Fibroblast of lung (primary cell): Measurements from ENCODE around the gene FKBP14. TPM values are rescaled to one million over a fixed set of nuclear protein-coding genes. Genes with fewer than 3 reads are reported as not detected.

ENCODE experiments used
- DNase-seq, 2 donors: peaks; one replicate each; pipeline versions ENCODE4 v3.0.0 to v3.0.0-alpha.2; 2010; ENCODE audit warnings: low read depth in 2 of 2
- H2AFZ ChIP-seq: 2 replicates; pipeline ENCODE4 v1.5.1; 2012; ENCODE audit warnings: low read length, control low read depth, inconsistent platforms
- H3K27ac ChIP-seq: 2 replicates; pipeline ENCODE4 v1.5.1; 2011; ENCODE audit warnings: low read length, control low read depth; ENCODE audit not compliant: insufficient read depth
- H3K27me3 ChIP-seq: 2 replicates; pipeline ENCODE4 v1.5.1; 2011; ENCODE audit warnings: mild to moderate bottlenecking, low read length; ENCODE audit not compliant: control insufficient read depth, insufficient read depth
- H3K36me3 ChIP-seq: 2 replicates; pipeline ENCODE4 v1.5.1; 2011; ENCODE audit warnings: low read length; ENCODE audit not compliant: control insufficient read depth, insufficient read depth
- H3K4me1 ChIP-seq: 2 replicates; pipeline ENCODE4 v1.5.1; 2011; ENCODE audit warnings: low read length; ENCODE audit not compliant: control insufficient read depth, insufficient read depth; ENCODE audit errors: extremely low read depth
- H3K4me2 ChIP-seq: 2 replicates; pipeline ENCODE4 v1.5.1; 2011; ENCODE audit warnings: low read length, control low read depth; ENCODE audit not compliant: insufficient read depth; ENCODE audit errors: extremely low read depth
- H3K4me3 ChIP-seq, 4 experiments: fragments of 200-600 bp in 1 of 4; sonication (generic) in 1 of 4; replicated peaks in 1 of 4; 2 replicates each; pipeline ENCODE4 v1.5.1; 2011 to 2016; ENCODE audit warnings: low read length in 4 of 4, low read depth in 3 of 4, mild to moderate bottlenecking in 3 of 4, control low read depth in 2 of 4, inconsistent platforms in 1 of 4, mixed read lengths in 1 of 4; ENCODE audit not compliant: insufficient read depth in 1 of 4; ENCODE audit errors: control extremely low read depth in 1 of 4
- H3K79me2 ChIP-seq: 2 replicates; pipeline ENCODE4 v1.5.1; 2012; ENCODE audit warnings: mild to moderate bottlenecking, low read length, inconsistent platforms; ENCODE audit not compliant: control insufficient read depth, insufficient read depth
- H3K9ac ChIP-seq: 2 replicates; pipeline ENCODE4 v1.5.1; 2011; ENCODE audit warnings: mild to moderate bottlenecking, low read length, control low read depth; ENCODE audit not compliant: insufficient read depth
- H3K9me3 ChIP-seq: 2 replicates; pipeline ENCODE4 v1.5.1; 2012; ENCODE audit warnings: low read depth, low read length; ENCODE audit not compliant: control insufficient read depth, insufficient read depth
- H4K20me1 ChIP-seq: 2 replicates; pipeline ENCODE4 v1.5.1; 2011; ENCODE audit warnings: low read length; ENCODE audit not compliant: control insufficient read depth, insufficient read depth; ENCODE audit errors: extremely low read depth
- EZH2 ChIP-seq: IDR thresholded peaks from 2 replicates; pipeline ENCODE4 v1.5.1; 2012; ENCODE audit warnings: low read length, control low read depth, mild to moderate bottlenecking; ENCODE audit errors: missing control alignments
- polyA plus RNA-seq, 2 donors: library from polyadenylated mRNA; depleted of rRNA in 1 of 2; stranded (reverse) in 1 of 2; unstranded in 1 of 2; fragments of >200 nt; gene quantifications; 2 replicates each; pipeline ENCODE4 v1.2.1, GENCODE V29; 2011 to 2012; ENCODE audit warnings: missing spikeins in 1 of 2
- total RNA-seq: library from RNA; depleted of rRNA; stranded (reverse); fragments of >200 nt; gene quantifications from 2 replicates; pipeline ENCODE4 v1.2.1, GENCODE V29; 2014
- TF ChIP-seq, protein P1 (sequence below), 2 donors: IDR thresholded peaks in 1 of 2; conservative IDR thresholded peaks in 1 of 2; 1 replicate in 1 of 2; 2 replicates in 1 of 2; pipeline ENCODE4 v1.5.1; 2011 to 2012; ENCODE audit warnings: low read length in 2 of 2, control low read depth in 1 of 2, inconsistent platforms in 1 of 2, low read depth in 1 of 2, mild to moderate bottlenecking in 1 of 2

FKBP14 gene
- total and polyA plus RNA-seq, 2 donors (not counting 1 experiment from before 2014, with no cell fraction given), result 21.8 to 52.0 TPM

DNA sequence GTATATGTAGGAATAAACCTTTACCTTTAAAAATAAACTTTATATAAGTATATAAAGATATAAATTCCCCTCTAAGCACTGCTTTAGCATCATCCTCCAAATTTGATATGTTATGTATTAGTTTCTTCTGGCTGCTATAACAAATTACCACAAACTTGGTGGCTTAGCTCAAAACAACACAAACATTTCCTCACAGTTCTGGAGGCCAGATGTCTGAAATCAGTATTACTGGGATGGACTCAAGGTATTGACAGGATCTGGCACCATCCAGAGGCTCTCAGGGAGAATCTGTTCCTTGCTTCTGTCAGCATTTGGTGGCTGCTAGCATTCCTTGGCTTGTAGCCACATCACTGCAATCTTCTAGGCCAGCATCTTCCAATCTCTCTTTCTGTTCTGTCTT is 30.2 kb downstream of the FKBP14 start:
- Histone ChIP-seq H4K20me1 (no peaks in the 10 kb centered on the region), H3K4me3 (no peak overlapping the region), H3K4me1 (no peaks in the 10 kb centered on the region), H3K36me3 (no peaks in the 10 kb centered on the region), H3K79me2 (no peaks in the 10 kb centered on the region), H2AFZ (no peak overlapping the region), H3K4me2 (no peak overlapping the region), H3K27ac (no peak overlapping the region), H3K27me3 (no peaks in the 10 kb centered on the region), H3K9me3 (no peaks in the 10 kb centered on the region), H3K9ac (no peak overlapping the region)
- TF ChIP-seq EZH2, result no peak
- TF ChIP-seq, protein P1, sequence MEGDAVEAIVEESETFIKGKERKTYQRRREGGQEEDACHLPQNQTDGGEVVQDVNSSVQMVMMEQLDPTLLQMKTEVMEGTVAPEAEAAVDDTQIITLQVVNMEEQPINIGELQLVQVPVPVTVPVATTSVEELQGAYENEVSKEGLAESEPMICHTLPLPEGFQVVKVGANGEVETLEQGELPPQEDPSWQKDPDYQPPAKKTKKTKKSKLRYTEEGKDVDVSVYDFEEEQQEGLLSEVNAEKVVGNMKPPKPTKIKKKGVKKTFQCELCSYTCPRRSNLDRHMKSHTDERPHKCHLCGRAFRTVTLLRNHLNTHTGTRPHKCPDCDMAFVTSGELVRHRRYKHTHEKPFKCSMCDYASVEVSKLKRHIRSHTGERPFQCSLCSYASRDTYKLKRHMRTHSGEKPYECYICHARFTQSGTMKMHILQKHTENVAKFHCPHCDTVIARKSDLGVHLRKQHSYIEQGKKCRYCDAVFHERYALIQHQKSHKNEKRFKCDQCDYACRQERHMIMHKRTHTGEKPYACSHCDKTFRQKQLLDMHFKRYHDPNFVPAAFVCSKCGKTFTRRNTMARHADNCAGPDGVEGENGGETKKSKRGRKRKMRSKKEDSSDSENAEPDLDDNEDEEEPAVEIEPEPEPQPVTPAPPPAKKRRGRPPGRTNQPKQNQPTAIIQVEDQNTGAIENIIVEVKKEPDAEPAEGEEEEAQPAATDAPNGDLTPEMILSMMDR (conservative IDR thresholded peaks at IDR 0.05 in 1 of 2, IDR thresholded peaks at IDR 0.05 in 1 of 2; ENCODE audit: low read depth in 1 of 2, low read length in 2 of 2), result no peak
- DNase-seq, result no peak

DNA sequence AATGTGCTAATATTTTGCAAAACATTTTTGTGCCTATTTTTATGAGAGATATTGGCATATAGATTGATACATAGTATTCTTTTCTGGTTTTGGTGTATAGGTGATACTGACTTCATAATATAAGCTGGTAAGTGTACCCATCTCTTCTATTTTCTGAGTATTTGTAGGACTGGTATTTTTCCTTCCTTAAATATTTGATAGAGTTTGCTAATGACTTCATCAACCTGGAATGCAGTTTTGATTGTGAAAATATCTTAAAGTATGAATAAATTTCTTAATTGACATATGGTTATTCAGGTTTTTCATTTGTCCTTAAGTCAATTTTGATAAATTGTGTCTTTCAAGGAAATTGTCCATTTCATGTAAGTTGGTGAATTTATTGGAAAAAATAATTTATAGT is 30.9 kb downstream of the FKBP14 start:
- Histone ChIP-seq H3K36me3 (no peaks in the 10 kb centered on the region), H2AFZ (no peak overlapping the region), H3K4me2 (no peak overlapping the region), H3K4me1 (no peaks in the 10 kb centered on the region), H3K79me2 (no peaks in the 10 kb centered on the region), H3K9me3 (no peaks in the 10 kb centered on the region), H3K9ac (no peak overlapping the region), H3K27ac (no peak overlapping the region), H3K4me3 (no peak overlapping the region), H3K27me3 (no peaks in the 10 kb centered on the region), H4K20me1 (no peaks in the 10 kb centered on the region)
- TF ChIP-seq, protein P1 (conservative IDR thresholded peaks at IDR 0.05 in 1 of 2, IDR thresholded peaks at IDR 0.05 in 1 of 2; ENCODE audit: low read depth in 1 of 2, low read length in 2 of 2), result no peak
- TF ChIP-seq EZH2, result no peak
- no peak for DNase-seq

DNA sequence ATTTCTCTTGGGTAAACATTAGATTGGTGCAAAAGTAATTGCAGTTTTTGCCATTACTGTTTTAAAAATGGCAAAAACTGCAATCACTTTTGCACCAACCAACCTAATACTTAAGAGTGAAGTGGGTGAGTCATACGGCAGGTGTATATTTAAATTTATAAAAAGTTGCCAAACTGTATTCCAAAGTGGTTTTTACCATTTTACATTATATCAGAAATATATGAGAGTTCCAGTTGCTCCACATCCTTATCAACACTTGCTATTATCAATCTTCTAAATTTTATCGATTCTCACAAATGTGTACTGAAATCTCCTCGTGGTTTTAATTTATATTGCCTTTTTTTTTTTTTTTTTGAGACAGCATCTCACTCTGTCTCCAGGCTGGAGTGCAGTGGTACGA is 33.4 kb downstream of the FKBP14 start:
- Histone ChIP-seq H3K36me3 (no peaks in the 10 kb centered on the region), H3K9ac (no peak overlapping the region), H3K27ac (no peak overlapping the region), H3K79me2 (peaks cover 18% of the 10 kb centered on the region), H3K4me2 (no peak overlapping the region), H3K9me3 (no peaks in the 10 kb centered on the region), H4K20me1 (no peaks in the 10 kb centered on the region), H3K4me3 (no peak overlapping the region), H3K27me3 (no peaks in the 10 kb centered on the region), H2AFZ (no peak overlapping the region), H3K4me1 (peaks cover 3% of the 10 kb centered on the region)
- TF ChIP-seq EZH2, result no peak
- TF ChIP-seq, protein P1 (conservative IDR thresholded peaks at IDR 0.05 in 1 of 2, IDR thresholded peaks at IDR 0.05 in 1 of 2; ENCODE audit: low read depth in 1 of 2, low read length in 2 of 2), result no peak
- no peak for DNase-seq
